SK-N-SH (cell line): Measurements from ENCODE around the gene ELMO1.

Experiments
- ELF1 ChIP-seq: IDR thresholded peaks from 2 replicates; pipeline ENCODE4 v1.4.0; 2012
- EZH2phosphoT487 ChIP-seq: fragments of 200-600 bp; sonication (generic); IDR thresholded peaks from 2 replicates; pipeline ENCODE4 v1.6.1; 2017; ENCODE audit warnings: low read depth, mixed run types, mild to moderate bottlenecking, antibody characterized with exemption, moderate library complexity, borderline replicate concordance
- NFIC ChIP-seq: IDR thresholded peaks from 2 replicates; pipeline ENCODE4 v1.4.0; 2012; ENCODE audit warnings: borderline replicate concordance
- RFX5 ChIP-seq: IDR thresholded peaks from 2 replicates; pipeline ENCODE4 v1.6.1; 2012; ENCODE audit warnings: mild to moderate bottlenecking, improper control_type of control experiment, low read length
- TF ChIP-seq, protein P1 (sequence below): fragments of 200-600 bp; sonication (generic); IDR thresholded peaks from 2 replicates; pipeline ENCODE4 v1.6.1; 2017; ENCODE audit warnings: antibody characterized with exemption, mild to moderate bottlenecking, moderate library complexity
- TF ChIP-seq, protein P2 (sequence below): fragments of 150-350 bp; IDR thresholded peaks from 2 replicates; pipeline ENCODE4 v1.6.1; 2017; ENCODE audit warnings: antibody characterized with exemption, low read length, low read depth, borderline replicate concordance
- TF ChIP-seq, protein P3 (sequence below): IDR thresholded peaks from 2 replicates; pipeline ENCODE4 v1.4.0; 2012; ENCODE audit warnings: low read depth, borderline replicate concordance

DNA sequence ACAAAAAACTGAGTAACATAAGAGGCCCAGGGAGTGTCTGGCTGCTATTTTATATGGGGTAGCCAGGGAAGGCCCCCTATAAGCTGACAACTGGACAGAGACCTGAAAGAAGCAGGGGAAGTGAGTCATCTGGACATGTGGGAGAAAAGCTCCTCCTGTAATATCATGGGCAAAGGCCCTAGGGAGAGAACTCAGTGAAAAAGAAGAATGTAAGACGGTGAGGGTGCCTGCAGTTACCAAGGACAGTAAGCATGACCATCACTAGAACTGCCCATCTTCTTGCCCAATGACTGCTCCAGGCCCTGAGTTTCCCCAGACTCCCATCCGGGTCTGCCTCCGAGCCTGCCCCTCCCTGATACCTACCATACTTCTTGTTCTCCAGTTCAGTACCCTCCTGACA, 2.3 kb downstream of the ELMO1 start:
- TF ChIP-seq, protein P1, sequence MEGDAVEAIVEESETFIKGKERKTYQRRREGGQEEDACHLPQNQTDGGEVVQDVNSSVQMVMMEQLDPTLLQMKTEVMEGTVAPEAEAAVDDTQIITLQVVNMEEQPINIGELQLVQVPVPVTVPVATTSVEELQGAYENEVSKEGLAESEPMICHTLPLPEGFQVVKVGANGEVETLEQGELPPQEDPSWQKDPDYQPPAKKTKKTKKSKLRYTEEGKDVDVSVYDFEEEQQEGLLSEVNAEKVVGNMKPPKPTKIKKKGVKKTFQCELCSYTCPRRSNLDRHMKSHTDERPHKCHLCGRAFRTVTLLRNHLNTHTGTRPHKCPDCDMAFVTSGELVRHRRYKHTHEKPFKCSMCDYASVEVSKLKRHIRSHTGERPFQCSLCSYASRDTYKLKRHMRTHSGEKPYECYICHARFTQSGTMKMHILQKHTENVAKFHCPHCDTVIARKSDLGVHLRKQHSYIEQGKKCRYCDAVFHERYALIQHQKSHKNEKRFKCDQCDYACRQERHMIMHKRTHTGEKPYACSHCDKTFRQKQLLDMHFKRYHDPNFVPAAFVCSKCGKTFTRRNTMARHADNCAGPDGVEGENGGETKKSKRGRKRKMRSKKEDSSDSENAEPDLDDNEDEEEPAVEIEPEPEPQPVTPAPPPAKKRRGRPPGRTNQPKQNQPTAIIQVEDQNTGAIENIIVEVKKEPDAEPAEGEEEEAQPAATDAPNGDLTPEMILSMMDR: no peak
- TF ChIP-seq, protein P2, sequence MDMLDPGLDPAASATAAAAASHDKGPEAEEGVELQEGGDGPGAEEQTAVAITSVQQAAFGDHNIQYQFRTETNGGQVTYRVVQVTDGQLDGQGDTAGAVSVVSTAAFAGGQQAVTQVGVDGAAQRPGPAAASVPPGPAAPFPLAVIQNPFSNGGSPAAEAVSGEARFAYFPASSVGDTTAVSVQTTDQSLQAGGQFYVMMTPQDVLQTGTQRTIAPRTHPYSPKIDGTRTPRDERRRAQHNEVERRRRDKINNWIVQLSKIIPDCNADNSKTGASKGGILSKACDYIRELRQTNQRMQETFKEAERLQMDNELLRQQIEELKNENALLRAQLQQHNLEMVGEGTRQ: no peak
- TF ChIP-seq, protein P3, sequence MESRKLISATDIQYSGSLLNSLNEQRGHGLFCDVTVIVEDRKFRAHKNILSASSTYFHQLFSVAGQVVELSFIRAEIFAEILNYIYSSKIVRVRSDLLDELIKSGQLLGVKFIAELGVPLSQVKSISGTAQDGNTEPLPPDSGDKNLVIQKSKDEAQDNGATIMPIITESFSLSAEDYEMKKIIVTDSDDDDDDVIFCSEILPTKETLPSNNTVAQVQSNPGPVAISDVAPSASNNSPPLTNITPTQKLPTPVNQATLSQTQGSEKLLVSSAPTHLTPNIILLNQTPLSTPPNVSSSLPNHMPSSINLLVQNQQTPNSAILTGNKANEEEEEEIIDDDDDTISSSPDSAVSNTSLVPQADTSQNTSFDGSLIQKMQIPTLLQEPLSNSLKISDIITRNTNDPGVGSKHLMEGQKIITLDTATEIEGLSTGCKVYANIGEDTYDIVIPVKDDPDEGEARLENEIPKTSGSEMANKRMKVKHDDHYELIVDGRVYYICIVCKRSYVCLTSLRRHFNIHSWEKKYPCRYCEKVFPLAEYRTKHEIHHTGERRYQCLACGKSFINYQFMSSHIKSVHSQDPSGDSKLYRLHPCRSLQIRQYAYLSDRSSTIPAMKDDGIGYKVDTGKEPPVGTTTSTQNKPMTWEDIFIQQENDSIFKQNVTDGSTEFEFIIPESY: no peak
- TF ChIP-seq ELF1: no peak
- no peak for TF ChIP-seq EZH2phosphoT487
- TF ChIP-seq RFX5: no peak
- TF ChIP-seq NFIC: no peak
